GM21717 (cell line): Measurements from ENCODE around the gene MON1B.
"Not testable (repeated sequence)": the region's sequence is repeated elsewhere in the genome, so short reads cannot be mapped to it uniquely, and the experiment has no call there.

ENCODE experiments used
- ATAC-seq: cut with Tn5 transposase; IDR thresholded peaks from one replicate; pipeline ENCODE4 v1.9.1; 2021; ENCODE audit warnings: mild to moderate bottlenecking, moderate library complexity; ENCODE audit not compliant: unreplicated experiment

Gene MON1B

DNA sequence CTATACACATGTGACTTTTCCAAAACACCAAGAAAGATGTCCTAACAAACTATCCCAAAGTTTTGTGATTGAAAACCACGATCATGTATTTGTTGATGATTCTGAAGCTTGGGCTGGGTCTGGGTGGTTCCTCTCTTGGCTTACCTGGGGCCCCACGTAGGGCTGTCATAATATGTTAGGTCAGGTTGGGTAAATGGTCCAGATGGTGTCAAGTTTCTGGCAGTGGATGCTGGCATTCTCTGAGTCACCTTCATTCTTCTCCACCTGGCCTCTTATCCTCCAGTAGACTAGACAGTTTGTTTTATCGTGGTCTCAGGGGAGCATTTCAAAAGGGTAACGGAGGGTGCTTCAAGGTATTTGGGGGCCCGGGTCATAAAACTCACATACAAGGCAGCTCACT, 47.6 kb downstream of the MON1B start:
- ATAC-seq: no peak

DNA sequence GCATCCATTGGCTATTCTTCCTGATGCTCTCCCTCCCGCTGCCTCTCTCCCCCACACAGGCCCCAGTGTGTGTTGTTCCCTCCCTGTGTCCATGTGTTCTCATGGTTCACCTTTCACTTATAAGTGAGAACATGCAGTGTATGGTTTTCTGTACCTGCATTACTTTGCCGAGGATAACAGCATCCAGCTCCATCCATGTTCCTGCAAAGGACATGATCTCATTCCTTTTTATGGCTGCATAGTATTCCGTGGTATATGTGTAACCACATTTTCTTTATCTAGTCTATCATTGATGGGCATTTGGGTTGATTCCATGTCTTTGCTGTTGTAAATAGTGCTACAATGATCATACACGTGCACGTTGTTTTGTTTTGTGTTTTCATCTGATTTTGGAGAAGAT, 51.5 kb downstream of the MON1B start:
- not testable (repeated sequence) for ATAC-seq

DNA sequence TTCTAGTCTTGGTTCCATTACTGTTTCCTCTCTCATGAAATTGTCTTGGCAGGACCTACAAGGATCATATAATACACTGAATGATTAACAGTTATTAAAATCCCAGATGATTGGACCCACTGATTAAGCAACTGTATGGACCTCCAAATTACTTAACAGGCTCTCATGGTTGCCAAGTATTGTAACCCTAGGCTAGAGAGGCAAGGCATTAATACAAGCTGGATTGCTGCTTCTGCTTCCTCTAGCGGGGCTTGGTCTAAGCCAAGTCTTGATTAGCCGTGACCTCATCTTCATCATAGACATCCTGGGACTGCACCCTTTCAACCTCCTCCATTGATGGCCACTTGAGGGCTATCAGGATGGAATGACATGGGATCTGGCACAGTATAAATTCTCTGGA, 55.2 kb downstream of the MON1B start:
- no peak for ATAC-seq

DNA sequence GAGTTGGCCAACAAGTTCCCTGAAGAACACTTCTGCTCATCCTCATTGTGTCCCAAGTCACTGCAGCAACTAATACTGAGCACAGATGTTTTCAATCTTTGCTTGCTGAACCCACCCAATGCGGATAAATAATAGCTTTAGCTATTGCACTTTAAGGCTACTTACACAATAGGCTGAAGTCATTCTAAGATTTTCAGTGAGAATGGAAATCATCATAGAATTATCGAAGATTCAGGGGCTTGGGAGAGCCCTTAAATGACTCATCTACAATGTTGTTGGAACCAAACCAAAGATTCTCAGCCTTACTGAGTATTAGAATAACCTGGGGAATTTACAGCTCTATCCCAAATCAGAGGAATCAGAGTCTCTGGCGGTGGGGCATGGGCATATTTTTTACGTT, 59.4 kb downstream of the MON1B start:
- no peak for ATAC-seq
